Right lobe of liver (tissue), 4 donors: ENCODE results near the gene TBC1D1.

Experiments
- CTCF ChIP-seq, 4 donors: fragments of 200-600 bp in 3 of 4; fragments of 450-650 bp in 1 of 4; IDR thresholded peaks; one replicate each; pipeline versions ENCODE4 v1.5.1 to v1.8.0; 2016 to 2022; ENCODE audit warnings: antibody characterized with exemption in 4 of 4, mild to moderate bottlenecking in 2 of 4
- POLR2A ChIP-seq: fragments of 450-650 bp; IDR thresholded peaks from one replicate; pipeline ENCODE4 v1.6.1; 2017; ENCODE audit warnings: antibody characterized with exemption, mild to moderate bottlenecking
- donor health status: DM: no; HTN: no; CAD: no.
- donor health status: DM: no; HTN: no; CAD: no.
- donor health status: DM: no; HTN: yes; CAD: no.

GRCh38 chr4:38132107-38132673 is 241.3 kb downstream of the TBC1D1 start:
- TF ChIP-seq CTCF (IDR thresholded peaks at IDR 0.05) (no peak), POLR2A (no peak)
